OCI-LY1 (cell line): Measurements from ENCODE around the gene TTC28.

Experiments used
- EZH2 ChIP-seq: fragments of 200-600 bp; sonication (generic), shearing (Covaris generic); IDR thresholded peaks from 2 replicates; pipeline ENCODE4 v1.8.0; 2017; ENCODE audit warnings: borderline replicate concordance, mixed run types, mild to moderate bottlenecking, antibody characterized with exemption, low read length, moderate library complexity, mixed read lengths
- TF ChIP-seq, protein P1 (sequence below): fragments of 200-600 bp; sonication (generic), shearing (Covaris generic); IDR thresholded peaks from 2 replicates; pipeline ENCODE4 v1.5.1; 2017; ENCODE audit warnings: mild to moderate bottlenecking, antibody characterized with exemption, low read length, moderate library complexity, mixed read lengths

DNA sequence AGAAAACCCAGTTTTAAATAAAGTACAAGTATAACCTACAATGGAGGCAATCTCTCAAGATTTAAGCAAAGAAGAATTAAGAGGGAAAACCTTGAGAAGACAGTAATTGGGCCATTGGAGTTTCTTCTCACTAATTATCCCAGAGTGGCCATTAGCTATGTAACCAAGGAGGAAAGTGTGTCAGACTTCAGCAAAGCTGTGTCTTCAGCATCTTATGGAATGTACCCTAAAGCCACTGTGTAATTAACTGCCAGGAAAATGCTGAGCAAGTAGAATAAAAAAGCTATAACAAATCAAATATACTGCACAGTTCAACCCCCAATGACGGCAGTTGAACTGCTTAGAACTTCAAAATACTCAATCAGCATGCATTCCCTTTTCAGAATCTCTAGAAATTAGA, 261.6 kb downstream of the TTC28 start:
- TF ChIP-seq, protein P1, sequence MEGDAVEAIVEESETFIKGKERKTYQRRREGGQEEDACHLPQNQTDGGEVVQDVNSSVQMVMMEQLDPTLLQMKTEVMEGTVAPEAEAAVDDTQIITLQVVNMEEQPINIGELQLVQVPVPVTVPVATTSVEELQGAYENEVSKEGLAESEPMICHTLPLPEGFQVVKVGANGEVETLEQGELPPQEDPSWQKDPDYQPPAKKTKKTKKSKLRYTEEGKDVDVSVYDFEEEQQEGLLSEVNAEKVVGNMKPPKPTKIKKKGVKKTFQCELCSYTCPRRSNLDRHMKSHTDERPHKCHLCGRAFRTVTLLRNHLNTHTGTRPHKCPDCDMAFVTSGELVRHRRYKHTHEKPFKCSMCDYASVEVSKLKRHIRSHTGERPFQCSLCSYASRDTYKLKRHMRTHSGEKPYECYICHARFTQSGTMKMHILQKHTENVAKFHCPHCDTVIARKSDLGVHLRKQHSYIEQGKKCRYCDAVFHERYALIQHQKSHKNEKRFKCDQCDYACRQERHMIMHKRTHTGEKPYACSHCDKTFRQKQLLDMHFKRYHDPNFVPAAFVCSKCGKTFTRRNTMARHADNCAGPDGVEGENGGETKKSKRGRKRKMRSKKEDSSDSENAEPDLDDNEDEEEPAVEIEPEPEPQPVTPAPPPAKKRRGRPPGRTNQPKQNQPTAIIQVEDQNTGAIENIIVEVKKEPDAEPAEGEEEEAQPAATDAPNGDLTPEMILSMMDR, result no peak
- no peak for TF ChIP-seq EZH2
